ENCODE results near the gene GNS.
A peak's percentile ranks its signal among the peaks of the same experiment; 100 is the strongest.

GNS gene

GRCh38 chr12:64685050-64685449 is 74.2 kb downstream of the GNS start:
- no peak for TF ChIP-seq ZBTB7A (IDR thresholded peaks at IDR 0.05; ENCODE audit: low read depth)
- no peak for TF ChIP-seq TCF12 (IDR thresholded peaks at IDR 0.05; ENCODE audit: low read depth)
- TF ChIP-seq CREB1 (IDR thresholded peaks at IDR 0.05; ENCODE audit: low read depth), result no peak
- TF ChIP-seq USF1 (IDR thresholded peaks at IDR 0.05), result no peak
- TF ChIP-seq, protein P1, sequence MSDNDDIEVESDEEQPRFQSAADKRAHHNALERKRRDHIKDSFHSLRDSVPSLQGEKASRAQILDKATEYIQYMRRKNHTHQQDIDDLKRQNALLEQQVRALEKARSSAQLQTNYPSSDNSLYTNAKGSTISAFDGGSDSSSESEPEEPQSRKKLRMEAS (IDR thresholded peaks at IDR 0.05), result no peak
- TF ChIP-seq CEBPB (IDR thresholded peaks at IDR 0.05), result no peak
- TF ChIP-seq EGR1 (IDR thresholded peaks at IDR 0.05), result no peak
- no peak for TF ChIP-seq EP300 (IDR thresholded peaks at IDR 0.05; ENCODE audit: borderline replicate concordance)
- no peak for TF ChIP-seq RAD21 (IDR thresholded peaks at IDR 0.05; ENCODE audit: low read depth)

GRCh38 chr12:64683816-64684543 is 75.2 kb downstream of the GNS start:
- TF ChIP-seq CEBPB (IDR thresholded peaks at IDR 0.05) (no peak), TEAD4 (IDR thresholded peaks at IDR 0.05) (no peak)

DNA sequence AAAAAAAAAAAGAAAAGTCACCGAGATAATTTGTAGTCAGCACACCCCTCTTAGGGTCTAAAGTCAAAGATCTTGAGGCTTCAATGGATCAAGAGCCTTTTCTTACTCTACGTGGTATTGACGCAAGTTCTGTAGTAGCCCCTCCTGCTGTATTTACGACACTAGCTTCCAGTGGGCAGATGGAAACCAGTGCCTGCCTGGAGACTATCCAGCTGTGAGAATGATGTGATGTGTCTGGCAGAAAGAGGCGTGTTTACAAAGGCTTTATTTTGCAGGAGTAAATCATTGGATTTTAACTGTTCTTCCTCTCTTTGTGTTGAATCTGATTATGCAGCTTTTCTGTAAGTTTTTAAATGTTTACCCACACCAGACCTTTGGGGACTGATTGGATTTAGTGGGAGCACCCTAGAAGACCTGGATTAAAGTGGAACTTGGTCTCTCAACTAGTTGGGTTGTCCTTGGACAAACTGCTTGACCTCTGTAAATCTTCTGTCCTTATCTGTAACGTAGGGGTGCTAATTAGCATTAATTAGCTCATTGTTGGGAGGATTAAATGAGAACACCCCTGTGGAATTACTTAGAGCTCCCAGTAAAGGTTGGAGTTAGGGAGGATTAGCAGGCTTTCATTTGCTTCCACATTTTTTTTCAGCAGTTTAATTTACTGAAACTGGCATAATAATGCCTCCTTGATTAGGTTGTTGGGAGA is 76.5 kb downstream of the GNS start:
- TF ChIP-seq EP300 (IDR thresholded peaks at IDR 0.05; ENCODE audit: borderline replicate concordance) (peak; percentile 46; the same call in 1 of the 2 replicates), TCF12 (IDR thresholded peaks at IDR 0.05; ENCODE audit: low read depth) (peak; percentile 22; the same call in 1 of the 2 replicates)
- TF ChIP-seq, protein P1 (IDR thresholded peaks at IDR 0.05), result no peak

DNA sequence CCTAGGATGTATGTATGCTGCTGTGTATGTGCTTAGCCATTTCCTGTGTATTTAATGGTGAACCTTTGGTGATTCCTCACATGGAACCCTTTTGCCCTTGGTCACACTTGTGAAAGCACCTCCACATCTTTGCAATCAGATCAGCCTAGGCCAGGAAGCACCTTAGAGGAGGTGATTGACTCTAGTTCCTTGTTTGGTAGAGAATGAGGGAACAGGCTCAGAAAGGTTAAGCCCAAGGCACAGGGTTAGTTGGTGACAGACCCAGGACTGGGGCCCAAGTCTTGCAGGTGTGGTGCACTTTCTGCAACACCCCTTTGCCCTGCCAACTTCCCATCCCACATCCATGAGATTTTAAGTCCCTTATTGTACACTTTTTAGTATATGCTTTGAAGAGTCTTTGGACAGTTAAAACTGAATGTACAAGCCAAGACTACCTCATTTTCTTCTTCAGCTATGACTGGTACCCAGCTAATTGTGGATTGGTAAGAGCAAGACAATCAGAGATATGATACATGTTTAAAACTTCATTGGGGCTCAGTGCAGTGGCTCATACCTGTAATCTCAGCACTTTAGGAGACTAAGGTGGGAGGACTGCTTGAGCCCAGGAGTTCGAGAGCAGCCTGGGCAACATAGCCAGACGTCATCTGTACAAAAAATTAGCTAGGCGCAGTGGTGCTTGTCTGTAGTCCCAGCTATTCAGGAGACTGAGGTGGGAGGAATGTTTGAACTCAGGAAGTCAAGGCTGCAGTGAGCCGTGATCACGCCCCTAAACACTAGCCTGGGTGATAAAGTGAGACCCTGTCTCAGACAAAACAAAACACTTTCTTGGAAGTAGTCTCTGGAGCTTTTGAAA is 77.8 kb downstream of the GNS start:
- TF ChIP-seq RAD21 (IDR thresholded peaks at IDR 0.05; ENCODE audit: low read depth) (no peak), TCF12 (IDR thresholded peaks at IDR 0.05; ENCODE audit: low read depth) (no peak), TEAD4 (IDR thresholded peaks at IDR 0.05) (no peak), USF1 (IDR thresholded peaks at IDR 0.05) (no peak), EGR1 (IDR thresholded peaks at IDR 0.05) (no peak), TAF1 (IDR thresholded peaks at IDR 0.05; ENCODE audit: low read depth) (no peak), CEBPB (IDR thresholded peaks at IDR 0.05) (no peak), ZBTB7A (IDR thresholded peaks at IDR 0.05; ENCODE audit: low read depth) (no peak), EP300 (IDR thresholded peaks at IDR 0.05; ENCODE audit: borderline replicate concordance) (no peak)
- TF ChIP-seq, protein P1 (IDR thresholded peaks at IDR 0.05), result no peak

GRCh38 chr12:64680235-64680634 is 79.0 kb downstream of the GNS start:
- TF ChIP-seq, protein P1 (IDR thresholded peaks at IDR 0.05), result peak; percentile 77
- TF ChIP-seq EP300 (IDR thresholded peaks at IDR 0.05; ENCODE audit: borderline replicate concordance) (peak; percentile 40; the same call in 1 of the 2 replicates), USF1 (IDR thresholded peaks at IDR 0.05) (no peak), TAF1 (IDR thresholded peaks at IDR 0.05; ENCODE audit: low read depth) (0 out of 2 replicates have a peak, but pooled peaks have one; percentile 42), NFIC (IDR thresholded peaks at IDR 0.05) (peak; percentile 69), CEBPB (IDR thresholded peaks at IDR 0.05) (no peak), YY1 (IDR thresholded peaks at IDR 0.05; ENCODE audit: low read depth) (peak; percentile 83), TEAD4 (IDR thresholded peaks at IDR 0.05) (peak; percentile 66)

DNA sequence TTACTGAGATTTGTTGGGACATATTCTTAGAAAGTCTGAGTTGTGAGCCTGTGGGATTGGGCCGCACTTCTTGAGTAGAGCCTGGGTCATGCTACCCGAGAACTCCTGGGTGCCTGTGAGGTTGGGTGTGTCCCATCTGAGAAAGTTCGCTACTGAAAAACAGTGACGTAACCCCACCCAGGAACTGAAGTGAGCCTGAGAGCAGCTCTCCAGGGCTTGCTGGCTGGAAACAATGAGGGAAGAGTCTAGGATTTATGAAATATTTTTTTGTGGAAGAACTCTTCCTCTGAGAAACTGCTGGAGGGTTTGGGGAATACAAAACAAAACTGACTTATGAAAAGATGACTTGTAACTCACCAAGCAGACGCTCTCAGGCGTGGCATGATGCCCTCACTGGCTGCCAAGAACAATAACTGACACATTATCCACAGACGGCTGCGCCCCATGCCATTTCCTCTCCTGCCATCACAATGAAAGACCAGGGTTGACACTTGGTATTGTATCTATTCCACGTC is 79.7 kb downstream of the GNS start:
- peak; percentile 94 for TF ChIP-seq EP300 (IDR thresholded peaks at IDR 0.05; ENCODE audit: borderline replicate concordance)
- TF ChIP-seq TEAD4 (IDR thresholded peaks at IDR 0.05), result peak; percentile 75
- 0 out of 2 replicates have a peak, but pooled peaks have one; percentile 6 for TF ChIP-seq RAD21 (IDR thresholded peaks at IDR 0.05; ENCODE audit: low read depth)
- TF ChIP-seq EGR1 (IDR thresholded peaks at IDR 0.05), result no peak
- no peak for TF ChIP-seq REST (IDR thresholded peaks at IDR 0.05; ENCODE audit: low read depth)
- peak; percentile 68 for TF ChIP-seq FOXM1 (IDR thresholded peaks at IDR 0.05; ENCODE audit: borderline replicate concordance, low read depth)
- TF ChIP-seq, protein P1 (IDR thresholded peaks at IDR 0.05), result peak; percentile 68
- peak; percentile 92 for TF ChIP-seq TCF12 (IDR thresholded peaks at IDR 0.05; ENCODE audit: low read depth)
- TF ChIP-seq NFIC (IDR thresholded peaks at IDR 0.05), result peak; percentile 98
- TF ChIP-seq CEBPB (IDR thresholded peaks at IDR 0.05), result 0 out of 2 replicates have a peak, but pooled peaks have one; percentile 29
- TF ChIP-seq TAF1 (IDR thresholded peaks at IDR 0.05; ENCODE audit: low read depth), result no peak
- TF ChIP-seq ZBTB7A (IDR thresholded peaks at IDR 0.05; ENCODE audit: low read depth), result no peak
- TF ChIP-seq YY1 (IDR thresholded peaks at IDR 0.05; ENCODE audit: low read depth), result peak; percentile 75
- TF ChIP-seq CREB1 (IDR thresholded peaks at IDR 0.05; ENCODE audit: low read depth), result no peak
- TF ChIP-seq USF1 (IDR thresholded peaks at IDR 0.05), result no peak

Measured in Ishikawa (cell line).